Measurements from ENCODE around the gene KCTD17. TPM values are rescaled to one million over a fixed set of nuclear protein-coding genes. Genes with fewer than 3 reads are reported as not detected.

KCTD17 gene
- total and polyA plus RNA-seq, 4 donors: 2.0 to 5.2 (median 3.7) TPM

DNA sequence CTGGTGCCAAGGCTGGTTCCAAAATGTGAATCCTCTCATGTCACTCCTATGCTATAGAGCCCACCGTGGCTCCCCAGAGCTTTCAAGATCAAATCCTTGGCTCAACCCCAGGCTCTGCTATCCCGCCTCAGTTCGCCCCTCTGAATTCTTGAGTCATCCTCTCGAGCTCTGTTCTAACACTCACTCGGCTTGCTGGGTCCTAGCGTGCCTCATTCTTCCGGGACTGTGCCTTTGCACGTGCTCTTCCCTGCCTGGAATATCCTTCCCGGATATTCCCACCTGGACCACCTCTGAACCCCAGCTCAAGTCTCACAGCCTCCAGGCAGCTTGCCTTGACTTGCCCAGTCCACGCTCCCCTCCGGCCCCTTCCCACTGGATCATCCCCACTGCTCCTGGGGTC is 13.0 kb downstream of the KCTD17 start:
- Histone ChIP-seq H3K27me3 (ENCODE audit: control insufficient read depth in 4 of 4, insufficient read depth in 4 of 4, low read length in 3 of 4) (no peaks in the 10 kb centered on the region), H3K27ac (ENCODE audit: low read depth in 1 of 2, low read length in 2 of 2) (no peak overlapping the region), H3K4me1 (ENCODE audit: control insufficient read depth in 4 of 4, insufficient read depth in 4 of 4, low read length in 3 of 4) (no peaks in the 10 kb centered on the region), H3K36me3 (ENCODE audit: control insufficient read depth in 4 of 4, insufficient read depth in 3 of 4, low read depth in 1 of 4, low read length in 3 of 4) (peaks cover 0 to 29% (median 8%) of the 10 kb centered on the region in 4 donors), H3K9ac (ENCODE audit: low read depth in 1 of 2, low read length in 2 of 2) (no peak overlapping the region), H3K4me3 (ENCODE audit: low read depth in 1 of 3, low read length in 3 of 3) (no peak overlapping the region), H3K9me3 (ENCODE audit: control insufficient read depth in 4 of 4, low read length in 3 of 4) (no peaks in the 10 kb centered on the region)
- no peak for TF ChIP-seq GABPA (IDR thresholded peaks at IDR 0.05 in 1 of 2, conservative IDR thresholded peaks at IDR 0.05 in 1 of 2)
- DNase-seq (ENCODE audit: low spot score): no peak
- WGBS: 94% methylated on average over 11 of the region's 11 CpGs

DNA sequence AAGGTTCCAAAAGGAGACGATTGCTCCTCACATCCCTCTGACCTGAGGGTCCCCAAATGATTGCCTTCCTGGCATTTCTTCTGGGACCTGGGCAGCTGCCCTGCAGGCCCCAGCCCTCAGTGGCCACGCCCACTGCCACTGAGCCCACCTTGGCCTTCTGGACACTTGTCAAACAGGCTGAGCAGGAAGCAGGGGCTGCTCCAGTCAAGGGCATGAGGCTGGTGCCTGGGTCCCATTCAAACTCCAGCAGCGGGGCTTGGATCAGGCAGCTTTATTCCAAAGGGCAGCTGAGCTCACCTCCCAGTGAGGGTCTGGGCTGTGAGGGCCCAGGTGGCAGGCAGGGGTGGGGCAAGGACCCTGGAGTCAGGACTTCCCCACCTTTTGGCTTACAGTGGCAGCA is 13.6 kb downstream of the KCTD17 start:
- TF ChIP-seq ZBTB33 (IDR thresholded peaks at IDR 0.05) (no peak), HNF4A (conservative IDR thresholded peaks at IDR 0.05) (no peak), ATF3 (IDR thresholded peaks at IDR 0.05) (no peak), JUND (IDR thresholded peaks at IDR 0.05) (no peak), RXRA (IDR thresholded peaks at IDR 0.05) (no peak), TAF1 (conservative IDR thresholded peaks at IDR 0.05) (no peak), REST (IDR thresholded peaks at IDR 0.05) (no peak), GABPA (IDR thresholded peaks at IDR 0.05 in 1 of 2, conservative IDR thresholded peaks at IDR 0.05 in 1 of 2) (no peak), EGR1 (IDR thresholded peaks at IDR 0.05; ENCODE audit: low read depth in 2 of 2) (no peak), FOXA2 (IDR thresholded peaks at IDR 0.05) (no peak), SP1 (IDR thresholded peaks at IDR 0.05) (no peak), CTCF (IDR thresholded peaks at IDR 0.05; ENCODE audit: low read depth, low read length, missing input control) (no peak), HNF4G (IDR thresholded peaks at IDR 0.05) (no peak), NR2F2 (IDR thresholded peaks at IDR 0.05) (no peak), YY1 (IDR thresholded peaks at IDR 0.05) (no peak), FOXA1 (IDR thresholded peaks at IDR 0.05) (no peak)
- TF ChIP-seq, protein P1, sequence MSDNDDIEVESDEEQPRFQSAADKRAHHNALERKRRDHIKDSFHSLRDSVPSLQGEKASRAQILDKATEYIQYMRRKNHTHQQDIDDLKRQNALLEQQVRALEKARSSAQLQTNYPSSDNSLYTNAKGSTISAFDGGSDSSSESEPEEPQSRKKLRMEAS (IDR thresholded peaks at IDR 0.05): no peak
- no peak for DNase-seq (ENCODE audit: low spot score)
- Histone ChIP-seq H3K27me3 (ENCODE audit: control insufficient read depth in 4 of 4, insufficient read depth in 4 of 4, low read length in 3 of 4) (no peaks in the 10 kb centered on the region), H3K9me3 (ENCODE audit: control insufficient read depth in 4 of 4, low read length in 3 of 4) (no peaks in the 10 kb centered on the region), H3K36me3 (ENCODE audit: control insufficient read depth in 4 of 4, insufficient read depth in 3 of 4, low read depth in 1 of 4, low read length in 3 of 4) (peaks cover 0 to 35% (median 8%) of the 10 kb centered on the region in 4 donors), H3K4me3 (ENCODE audit: low read depth in 1 of 3, low read length in 3 of 3) (no peak overlapping the region), H3K4me1 (ENCODE audit: control insufficient read depth in 4 of 4, insufficient read depth in 4 of 4, low read length in 3 of 4) (no peaks in the 10 kb centered on the region), H3K27ac (ENCODE audit: low read depth in 1 of 2, low read length in 2 of 2) (no peak overlapping the region), H3K9ac (ENCODE audit: low read depth in 1 of 2, low read length in 2 of 2) (no peak overlapping the region)
- WGBS: 90% methylated on average over 3 of the region's 3 CpGs
